ENCODE measurements around the gene ZNF423.

- TF ChIP-seq, protein P1, sequence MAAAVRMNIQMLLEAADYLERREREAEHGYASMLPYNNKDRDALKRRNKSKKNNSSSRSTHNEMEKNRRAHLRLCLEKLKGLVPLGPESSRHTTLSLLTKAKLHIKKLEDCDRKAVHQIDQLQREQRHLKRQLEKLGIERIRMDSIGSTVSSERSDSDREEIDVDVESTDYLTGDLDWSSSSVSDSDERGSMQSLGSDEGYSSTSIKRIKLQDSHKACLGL (CRISPR knock-in tag; IDR thresholded peaks at IDR 0.05; ENCODE audit: borderline replicate concordance, poor library complexity, severe bottlenecking) = no peak
- TF ChIP-seq, protein P2, sequence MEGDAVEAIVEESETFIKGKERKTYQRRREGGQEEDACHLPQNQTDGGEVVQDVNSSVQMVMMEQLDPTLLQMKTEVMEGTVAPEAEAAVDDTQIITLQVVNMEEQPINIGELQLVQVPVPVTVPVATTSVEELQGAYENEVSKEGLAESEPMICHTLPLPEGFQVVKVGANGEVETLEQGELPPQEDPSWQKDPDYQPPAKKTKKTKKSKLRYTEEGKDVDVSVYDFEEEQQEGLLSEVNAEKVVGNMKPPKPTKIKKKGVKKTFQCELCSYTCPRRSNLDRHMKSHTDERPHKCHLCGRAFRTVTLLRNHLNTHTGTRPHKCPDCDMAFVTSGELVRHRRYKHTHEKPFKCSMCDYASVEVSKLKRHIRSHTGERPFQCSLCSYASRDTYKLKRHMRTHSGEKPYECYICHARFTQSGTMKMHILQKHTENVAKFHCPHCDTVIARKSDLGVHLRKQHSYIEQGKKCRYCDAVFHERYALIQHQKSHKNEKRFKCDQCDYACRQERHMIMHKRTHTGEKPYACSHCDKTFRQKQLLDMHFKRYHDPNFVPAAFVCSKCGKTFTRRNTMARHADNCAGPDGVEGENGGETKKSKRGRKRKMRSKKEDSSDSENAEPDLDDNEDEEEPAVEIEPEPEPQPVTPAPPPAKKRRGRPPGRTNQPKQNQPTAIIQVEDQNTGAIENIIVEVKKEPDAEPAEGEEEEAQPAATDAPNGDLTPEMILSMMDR (IDR thresholded peaks at IDR 0.05 in 2 of 3, conservative IDR thresholded peaks at IDR 0.05 in 1 of 3; ENCODE audit: insufficient read depth in 2 of 3, low read depth in 1 of 3, low read length in 3 of 3) = no peak
- TF ChIP-seq ZKSCAN1 (IDR thresholded peaks at IDR 0.05; ENCODE audit: low read depth, low read length) (no peak), POLR2AphosphoS5 (IDR thresholded peaks at IDR 0.05; ENCODE audit: control insufficient read depth, insufficient read depth, low read depth, low read length) (no peak), ELF1 (tag; IDR thresholded peaks at IDR 0.05) (no peak), SP1 (CRISPR knock-in tag; IDR thresholded peaks at IDR 0.05) (no peak)
- TF ChIP-seq, protein P3, sequence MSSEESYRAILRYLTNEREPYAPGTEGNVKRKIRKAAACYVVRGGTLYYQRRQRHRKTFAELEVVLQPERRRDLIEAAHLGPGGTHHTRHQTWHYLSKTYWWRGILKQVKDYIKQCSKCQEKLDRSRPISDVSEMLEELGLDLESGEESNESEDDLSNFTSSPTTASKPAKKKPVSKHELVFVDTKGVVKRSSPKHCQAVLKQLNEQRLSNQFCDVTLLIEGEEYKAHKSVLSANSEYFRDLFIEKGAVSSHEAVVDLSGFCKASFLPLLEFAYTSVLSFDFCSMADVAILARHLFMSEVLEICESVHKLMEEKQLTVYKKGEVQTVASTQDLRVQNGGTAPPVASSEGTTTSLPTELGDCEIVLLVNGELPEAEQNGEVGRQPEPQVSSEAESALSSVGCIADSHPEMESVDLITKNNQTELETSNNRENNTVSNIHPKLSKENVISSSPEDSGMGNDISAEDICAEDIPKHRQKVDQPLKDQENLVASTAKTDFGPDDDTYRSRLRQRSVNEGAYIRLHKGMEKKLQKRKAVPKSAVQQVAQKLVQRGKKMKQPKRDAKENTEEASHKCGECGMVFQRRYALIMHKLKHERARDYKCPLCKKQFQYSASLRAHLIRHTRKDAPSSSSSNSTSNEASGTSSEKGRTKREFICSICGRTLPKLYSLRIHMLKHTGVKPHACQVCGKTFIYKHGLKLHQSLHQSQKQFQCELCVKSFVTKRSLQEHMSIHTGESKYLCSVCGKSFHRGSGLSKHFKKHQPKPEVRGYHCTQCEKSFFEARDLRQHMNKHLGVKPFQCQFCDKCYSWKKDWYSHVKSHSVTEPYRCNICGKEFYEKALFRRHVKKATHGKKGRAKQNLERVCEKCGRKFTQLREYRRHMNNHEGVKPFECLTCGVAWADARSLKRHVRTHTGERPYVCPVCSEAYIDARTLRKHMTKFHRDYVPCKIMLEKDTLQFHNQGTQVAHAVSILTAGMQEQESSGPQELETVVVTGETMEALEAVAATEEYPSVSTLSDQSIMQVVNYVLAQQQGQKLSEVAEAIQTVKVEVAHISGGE (CRISPR knock-in tag; IDR thresholded peaks at IDR 0.05) = no peak
Measured at GRCh38 chr16:49469930-49470451, 385.9 kb downstream of the ZNF423 start.
